Measurements from ENCODE around the gene AFAP1.

Gene AFAP1

GRCh38 chr4:7854697-7855370 is 84.8 kb downstream of the AFAP1 start:
- FAIRE-seq, result no peak
- TF ChIP-seq POLR2A (IDR thresholded peaks at IDR 0.05; ENCODE audit: low read depth, low read length), result no peak
- no peak for TF ChIP-seq POLR2AphosphoS5 (IDR thresholded peaks at IDR 0.05; ENCODE audit: low read depth, low read length)
- TF ChIP-seq TAF1 (IDR thresholded peaks at IDR 0.05; ENCODE audit: borderline replicate concordance, low read depth, low read length), result no peak
- no peak for DNase-seq (ENCODE audit: insufficient read length)

- TF ChIP-seq POLR2AphosphoS5 (IDR thresholded peaks at IDR 0.05; ENCODE audit: low read depth, low read length) (no peak), POLR2A (IDR thresholded peaks at IDR 0.05; ENCODE audit: low read depth, low read length) (no peak), TAF1 (IDR thresholded peaks at IDR 0.05; ENCODE audit: borderline replicate concordance, low read depth, low read length) (no peak)
- no peak for FAIRE-seq
- DNase-seq (ENCODE audit: insufficient read length), result no peak
Measured at GRCh38 chr4:7854216-7854615, 85.4 kb downstream of the AFAP1 start.

GRCh38 chr4:7853271-7853670 is 86.4 kb downstream of the AFAP1 start:
- no peak for DNase-seq (ENCODE audit: insufficient read length)
- TF ChIP-seq POLR2AphosphoS5 (IDR thresholded peaks at IDR 0.05; ENCODE audit: low read depth, low read length), result no peak
- no peak for TF ChIP-seq TAF1 (IDR thresholded peaks at IDR 0.05; ENCODE audit: borderline replicate concordance, low read depth, low read length)
- no peak for TF ChIP-seq POLR2A (IDR thresholded peaks at IDR 0.05; ENCODE audit: low read depth, low read length)
- FAIRE-seq, result no peak

GRCh38 chr4:7852568-7853185 is 87.0 kb downstream of the AFAP1 start:
- DNase-seq (ENCODE audit: insufficient read length) (no peak), FAIRE-seq (no peak)

GRCh38 chr4:7850489-7850888 is 89.2 kb downstream of the AFAP1 start:
- TF ChIP-seq POLR2A (IDR thresholded peaks at IDR 0.05; ENCODE audit: low read depth, low read length) (no peak), TAF1 (IDR thresholded peaks at IDR 0.05; ENCODE audit: borderline replicate concordance, low read depth, low read length) (no peak), POLR2AphosphoS5 (IDR thresholded peaks at IDR 0.05; ENCODE audit: low read depth, low read length) (no peak)
- DNase-seq (ENCODE audit: insufficient read length), result no peak
- no peak for FAIRE-seq

More at GRCh38 chr4:7852568-7853185, 87.0 kb downstream of the AFAP1 start:
- TF ChIP-seq POLR2AphosphoS5 (IDR thresholded peaks at IDR 0.05; ENCODE audit: low read depth, low read length) (no peak), POLR2A (IDR thresholded peaks at IDR 0.05; ENCODE audit: low read depth, low read length) (no peak), TAF1 (IDR thresholded peaks at IDR 0.05; ENCODE audit: borderline replicate concordance, low read depth, low read length) (no peak)

GRCh38 chr4:7847206-7847605 is 92.5 kb downstream of the AFAP1 start:
- DNase-seq (ENCODE audit: insufficient read length), result no peak
- no peak for FAIRE-seq
- TF ChIP-seq TAF1 (IDR thresholded peaks at IDR 0.05; ENCODE audit: borderline replicate concordance, low read depth, low read length), result no peak
- no peak for TF ChIP-seq POLR2AphosphoS5 (IDR thresholded peaks at IDR 0.05; ENCODE audit: low read depth, low read length)
- TF ChIP-seq POLR2A (IDR thresholded peaks at IDR 0.05; ENCODE audit: low read depth, low read length), result no peak

- DNase-seq (ENCODE audit: insufficient read length), result no peak
- FAIRE-seq, result no peak
- TF ChIP-seq POLR2AphosphoS5 (IDR thresholded peaks at IDR 0.05; ENCODE audit: low read depth, low read length) (no peak), POLR2A (IDR thresholded peaks at IDR 0.05; ENCODE audit: low read depth, low read length) (no peak), TAF1 (IDR thresholded peaks at IDR 0.05; ENCODE audit: borderline replicate concordance, low read depth, low read length) (no peak)
Measured at GRCh38 chr4:7845493-7846128, 94.0 kb downstream of the AFAP1 start.

GRCh38 chr4:7844594-7844991 is 95.1 kb downstream of the AFAP1 start:
- FAIRE-seq, result no peak
- DNase-seq (ENCODE audit: insufficient read length), result no peak
- TF ChIP-seq POLR2AphosphoS5 (IDR thresholded peaks at IDR 0.05; ENCODE audit: low read depth, low read length) (no peak), POLR2A (IDR thresholded peaks at IDR 0.05; ENCODE audit: low read depth, low read length) (no peak), TAF1 (IDR thresholded peaks at IDR 0.05; ENCODE audit: borderline replicate concordance, low read depth, low read length) (no peak)

- DNase-seq (ENCODE audit: insufficient read length) (peak; percentile 45), FAIRE-seq (peak; percentile 68)
- TF ChIP-seq TAF1 (IDR thresholded peaks at IDR 0.05; ENCODE audit: borderline replicate concordance, low read depth, low read length) (no peak), POLR2A (IDR thresholded peaks at IDR 0.05; ENCODE audit: low read depth, low read length) (no peak), POLR2AphosphoS5 (IDR thresholded peaks at IDR 0.05; ENCODE audit: low read depth, low read length) (no peak)
Measured at GRCh38 chr4:7843831-7844593, 95.6 kb downstream of the AFAP1 start.

GRCh38 chr4:7842384-7843279 is 97.0 kb downstream of the AFAP1 start:
- no peak for DNase-seq (ENCODE audit: insufficient read length)

More at GRCh38 chr4:7842384-7843279, 97.0 kb downstream of the AFAP1 start:
- TF ChIP-seq POLR2A (IDR thresholded peaks at IDR 0.05; ENCODE audit: low read depth, low read length) (no peak), POLR2AphosphoS5 (IDR thresholded peaks at IDR 0.05; ENCODE audit: low read depth, low read length) (no peak), TAF1 (IDR thresholded peaks at IDR 0.05; ENCODE audit: borderline replicate concordance, low read depth, low read length) (no peak)
- no peak for FAIRE-seq
